G401 (cell line): ENCODE results near the gene SCLY. TPM values are rescaled to one million over a fixed set of nuclear protein-coding genes. Genes with fewer than 3 reads are reported as not detected.
"Not testable (repeated sequence)": the region's sequence is repeated elsewhere in the genome, so short reads cannot be mapped to it uniquely, and the experiment has no call there.

Source experiments
- DNase-seq: peaks from one replicate; pipeline ENCODE4 v3.0.0-alpha.2; 2015; ENCODE audit warnings: low spot score
- in situ Hi-C: cut with HindIII; loops from 2 replicates; pipeline ENCODE4 v1.10.0; 2016; ENCODE audit warnings: low sequenced_read_pairs, mixed read lengths
- total RNA-seq: library from RNA; depleted of rRNA; stranded (reverse); fragments of >200 nt; shearing (Covaris generic); gene quantifications from 2 replicates; pipeline ENCODE4 v1.2.3, GENCODE V29; 2014

Gene SCLY
- total RNA-seq, 1 experiment from 2014 or later = 42.8 TPM

GRCh38 chr2:238065071-238065846, 4.5 kb downstream of the SCLY start:
- DNase-seq = no peak
- in situ Hi-C loops = no loop called here

- in situ Hi-C loops = no loop called here
- DNase-seq = no peak
Observed at GRCh38 chr2:238066218-238066617, 5.4 kb downstream of the SCLY start.

- in situ Hi-C loops, DNase-seq: not testable (repeated sequence)
Observed at GRCh38 chr2:238066718-238067117, 5.9 kb downstream of the SCLY start.

- DNase-seq = no peak
- in situ Hi-C loops = no loop called here
Observed at GRCh38 chr2:238067939-238068338, 7.1 kb downstream of the SCLY start.

- in situ Hi-C loops = no loop called here
- no peak for DNase-seq
Observed at GRCh38 chr2:238069021-238069709, 8.4 kb downstream of the SCLY start.

- in situ Hi-C loops = no loop called here
- DNase-seq = no peak
Observed at GRCh38 chr2:238069877-238070276, 9.1 kb downstream of the SCLY start.

- DNase-seq = no peak
- in situ Hi-C loops = no loop called here
Observed at GRCh38 chr2:238075397-238075796, 14.6 kb downstream of the SCLY start.

- DNase-seq = no peak
- in situ Hi-C loops = no loop called here
Observed at GRCh38 chr2:238077292-238077691, 16.5 kb downstream of the SCLY start.

GRCh38 chr2:238079874-238080327, 19.1 kb downstream of the SCLY start:
- in situ Hi-C loops = no loop called here

GRCh38 chr2:238080518-238080917, 19.7 kb downstream of the SCLY start:
- in situ Hi-C loops = no loop called here

More at GRCh38 chr2:238079874-238080327, 19.1 kb downstream of the SCLY start:
- no peak for DNase-seq

GRCh38 chr2:238081150-238081549, 20.3 kb downstream of the SCLY start:
- no peak for DNase-seq
- in situ Hi-C loops = no loop called here

More at GRCh38 chr2:238080518-238080917, 19.7 kb downstream of the SCLY start:
- DNase-seq = no peak

GRCh38 chr2:238081561-238081960, 20.8 kb downstream of the SCLY start:
- DNase-seq = no peak
- in situ Hi-C loops = no loop called here

GRCh38 chr2:238082151-238082550, 21.4 kb downstream of the SCLY start:
- in situ Hi-C loops = no loop called here
- no peak for DNase-seq

GRCh38 chr2:238082827-238083226, 22.0 kb downstream of the SCLY start:
- no peak for DNase-seq
- in situ Hi-C loops = no loop called here

GRCh38 chr2:238083919-238084318, 23.1 kb downstream of the SCLY start:
- in situ Hi-C loops = no loop called here
- no peak for DNase-seq

GRCh38 chr2:238084761-238085160, 24.0 kb downstream of the SCLY start:
- no peak for DNase-seq
- in situ Hi-C loops = no loop called here

GRCh38 chr2:238085899-238086298, 25.1 kb downstream of the SCLY start:
- no peak for DNase-seq
- in situ Hi-C loops = no loop called here

- in situ Hi-C loops = no loop called here
- DNase-seq = no peak
Observed at GRCh38 chr2:238087211-238087610, 26.4 kb downstream of the SCLY start.

- DNase-seq = no peak
- in situ Hi-C loops = no loop called here
Observed at GRCh38 chr2:238090887-238091286, 30.1 kb downstream of the SCLY start.

GRCh38 chr2:238091436-238092060, 30.7 kb downstream of the SCLY start:
- no peak for DNase-seq

More at GRCh38 chr2:238091436-238092060, 30.7 kb downstream of the SCLY start:
- in situ Hi-C loops = no loop called here
